Stomach (tissue), 4 donors: ENCODE data around the gene MRPS14.

ENCODE experiments used
- CTCF ChIP-seq, 7 experiments: fragments of 450-650 bp in 4 of 7; fragments of 200-600 bp in 3 of 7; sonication (generic) in 3 of 7; IDR thresholded peaks; one replicate each; pipeline ENCODE4 v1.5.1; 2016 to 2019; ENCODE audit warnings: antibody characterized with exemption in 7 of 7, control low read depth in 2 of 7, mild to moderate bottlenecking in 1 of 7
- POLR2A ChIP-seq, 4 donors: fragments of 450-650 bp; IDR thresholded peaks; one replicate each; pipeline ENCODE4 v1.6.1; 2016; ENCODE audit warnings: antibody characterized with exemption in 4 of 4, control low read depth in 2 of 4, mild to moderate bottlenecking in 1 of 4, moderate library complexity in 1 of 4
- POLR2AphosphoS5 ChIP-seq, 3 donors: sonication (generic); formaldehyde crosslinking; IDR thresholded peaks; one replicate each; pipeline ENCODE4 v1.6.1; 2016; ENCODE audit warnings: antibody characterized with exemption in 3 of 3

DNA sequence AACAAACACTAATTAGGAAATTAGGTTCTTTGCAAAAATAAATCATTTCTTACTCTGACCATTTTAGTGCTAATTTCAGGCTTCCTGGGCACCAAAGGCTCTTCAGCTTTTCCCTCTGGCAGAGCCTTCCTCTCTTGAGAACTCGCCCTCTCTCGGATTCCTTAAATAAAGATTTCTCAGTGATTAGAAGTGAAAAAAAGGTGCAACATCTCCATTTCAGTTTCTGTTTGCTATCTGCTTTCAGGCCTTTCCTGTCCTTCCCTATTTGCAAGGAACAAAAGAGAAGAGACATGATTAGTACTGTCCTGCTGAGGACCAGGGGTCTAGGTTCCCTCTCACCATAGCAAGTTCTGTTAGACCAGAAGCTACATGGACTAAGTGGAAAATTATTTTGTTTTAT, 51.3 kb downstream of the MRPS14 start:
- TF ChIP-seq CTCF (IDR thresholded peaks at IDR 0.05) (no peak), POLR2A (IDR thresholded peaks at IDR 0.05) (no peak), POLR2AphosphoS5 (IDR thresholded peaks at IDR 0.05) (no peak)
